Measurements from ENCODE around the gene BEGAIN. TPM values are rescaled to one million over a fixed set of nuclear protein-coding genes. Genes with fewer than 3 reads are reported as not detected.

BEGAIN gene
- polyA plus RNA-seq, 2 of the 4 experiments (the other 2 are of a cell fraction) = 1.4 to 3.7 TPM

GRCh38 chr14:100617410-100618317, 30.4 kb upstream of the BEGAIN start:
- FAIRE-seq (no peak), DNase-seq (ENCODE audit: low read depth in 1 of 2, low spot score in 1 of 2) (no peak), ATAC-seq (no peak)
- no peaks in the 10 kb centered on the region for H3K9me3 ChIP-seq
- ChIA-PET CTCF (interaction anchor here (0.7 to 5.6 kb wide), 10 partner anchors 9 to 216 kb away, joined by 3 to 26 read pairs (median 3); no protein-coding TSS in a partner anchor), POLR2A (no interaction called here)
- WGBS (ENCODE audit: missing lambda C conversion rate) = 83% methylated on average over 20 of the region's 20 CpGs
- H3K4me1 ChIP-seq = no peaks in the 10 kb centered on the region
- no peak for TF ChIP-seq CBX2 (IDR thresholded peaks at IDR 0.05; ENCODE audit: borderline replicate concordance, low read depth)
- TF ChIP-seq SMC3 (IDR thresholded peaks at IDR 0.05) = no peak
- no peak for TF ChIP-seq PBX3 (IDR thresholded peaks at IDR 0.05)
- no peak for TF ChIP-seq KDM1A (IDR thresholded peaks at IDR 0.05; ENCODE audit: low read depth)
- TF ChIP-seq RFX5 (IDR thresholded peaks at IDR 0.05) = no peak
- no peak for TF ChIP-seq FOXS1 (CRISPR knock-in tag; IDR thresholded peaks at IDR 0.05)
- TF ChIP-seq REST (IDR thresholded peaks at IDR 0.05) = no peak
- no peak for TF ChIP-seq NR3C1 (IDR thresholded peaks at IDR 0.05)
- no peak for TF ChIP-seq HEYL (CRISPR knock-in tag; IDR thresholded peaks at IDR 0.05)
- H3K4me2 ChIP-seq = no peak overlapping the region
- no peak overlapping the region for H3K27ac ChIP-seq
- no peak overlapping the region for H3K4me3 ChIP-seq

DNA sequence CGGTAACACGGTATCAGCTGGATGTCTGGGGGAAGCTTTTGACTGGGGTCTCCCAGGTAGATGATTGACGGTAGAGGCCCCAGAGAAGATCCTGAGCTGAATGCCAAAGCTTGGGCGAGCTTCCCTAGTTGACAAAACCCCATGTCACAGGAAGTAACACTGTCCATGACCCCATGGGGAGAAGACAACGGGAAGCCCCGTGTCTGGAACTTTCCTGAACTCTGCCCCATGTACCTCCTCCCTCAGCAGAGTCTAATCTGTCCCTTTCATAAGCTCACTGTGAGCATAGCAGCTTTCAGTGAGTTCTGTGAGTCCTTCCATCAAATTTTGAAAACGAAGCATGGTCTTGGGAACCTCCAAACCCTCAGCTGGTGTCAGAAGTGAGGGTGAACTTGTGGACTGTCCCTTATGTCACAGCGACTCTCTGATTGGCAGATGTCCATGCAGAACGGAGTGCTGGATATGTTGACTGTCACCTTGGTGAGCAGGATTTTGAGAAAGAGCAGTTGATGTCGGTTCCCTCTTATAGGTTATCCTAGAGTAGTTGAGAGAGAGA, 29.7 kb upstream of the BEGAIN start:
- ChIA-PET CTCF (interaction anchor here (0.5 to 5.6 kb wide), 9 partner anchors 10 to 331 kb away, joined by 3 to 26 read pairs (median 3); no protein-coding TSS in a partner anchor), POLR2A (no interaction called here)
- 57% methylated on average over 10 of the region's 10 CpGs for WGBS (ENCODE audit: missing lambda C conversion rate)
- Histone ChIP-seq H3K4me3 (no peak overlapping the region), H3K27ac (no peak overlapping the region), H3K4me2 (no peak overlapping the region), H3K4me1 (no peaks in the 10 kb centered on the region), H3K9me3 (no peaks in the 10 kb centered on the region)
- no peak for TF ChIP-seq TP53 (CRISPR knock-in tag; IDR thresholded peaks at IDR 0.05)
- TF ChIP-seq EHMT2 (IDR thresholded peaks at IDR 0.05; ENCODE audit: low read depth) = no peak
- no peak for TF ChIP-seq CBX2 (IDR thresholded peaks at IDR 0.05; ENCODE audit: borderline replicate concordance, low read depth)
- FAIRE-seq (no peak), DNase-seq (ENCODE audit: low read depth in 1 of 2, low spot score in 1 of 2) (no peak), ATAC-seq (no peak)

DNA sequence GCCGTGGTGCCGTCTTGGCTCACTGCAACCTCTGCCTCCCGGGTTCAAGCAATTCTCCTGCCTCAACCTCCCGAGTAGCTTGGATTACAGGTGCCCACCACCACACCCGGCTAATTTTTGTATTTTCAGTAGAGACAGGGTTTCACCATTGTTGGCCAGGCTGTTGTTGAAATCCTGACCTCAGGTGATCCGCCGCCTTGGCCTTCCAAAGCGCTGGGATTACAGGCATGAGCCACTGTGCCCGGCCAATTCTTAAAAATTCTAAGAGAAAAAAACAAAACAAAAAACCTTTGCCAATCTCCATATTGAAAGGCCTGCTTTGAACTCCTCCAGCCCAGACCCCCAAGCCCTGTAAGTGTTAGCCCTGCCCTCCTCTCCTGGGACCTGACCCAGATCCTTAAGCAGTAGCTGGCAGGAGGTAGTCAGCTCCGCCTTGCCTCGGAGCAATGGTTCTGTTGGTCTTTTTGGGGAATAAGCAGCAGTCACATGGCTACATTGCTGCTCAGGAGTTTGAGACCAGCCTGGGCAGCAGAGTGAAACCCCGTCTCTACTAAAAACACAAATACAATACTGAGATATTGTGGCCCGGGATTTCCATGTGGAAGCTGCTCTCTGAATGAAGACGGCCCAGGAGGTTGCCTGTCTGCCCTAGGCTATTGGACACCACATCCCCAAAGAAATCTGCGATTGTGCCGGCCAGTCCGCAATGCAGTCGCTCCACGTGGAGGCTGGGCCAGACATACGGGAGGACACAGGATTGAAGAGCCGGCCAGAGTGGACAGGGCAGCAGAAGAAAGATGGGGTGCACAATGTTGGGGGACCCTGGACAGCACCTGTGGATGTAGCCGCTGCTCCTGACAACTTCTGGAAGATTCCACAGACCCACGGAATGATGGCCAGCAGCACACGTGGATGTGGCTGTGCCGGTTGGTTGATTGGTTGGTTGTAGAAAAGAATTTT, 28.8 kb upstream of the BEGAIN start:
- H3K27ac ChIP-seq = no peak overlapping the region
- CTCF ChIA-PET = interaction anchor here (0.5 to 5.6 kb wide), 5 partner anchors 15 to 330 kb away, joined by 3 to 26 read pairs (median 3); no protein-coding TSS in a partner anchor
- H3K9me3 ChIP-seq = no peaks in the 10 kb centered on the region
- WGBS (ENCODE audit: missing lambda C conversion rate) = 83% methylated on average over 25 of the region's 25 CpGs
- H3K4me2 ChIP-seq = no peak overlapping the region
- no peak for DNase-seq (ENCODE audit: low read depth in 1 of 2, low spot score in 1 of 2)
- FAIRE-seq = no peak
- H3K4me3 ChIP-seq = no peak overlapping the region
- H3K4me1 ChIP-seq = no peaks in the 10 kb centered on the region
- POLR2A ChIA-PET = no interaction called here
- ATAC-seq = no peak
- TF ChIP-seq HEYL (CRISPR knock-in tag; IDR thresholded peaks at IDR 0.05) = no peak
- TF ChIP-seq HOXA7 (CRISPR knock-in tag; IDR thresholded peaks at IDR 0.05) = no peak
- no peak for TF ChIP-seq ESRRA (IDR thresholded peaks at IDR 0.05; ENCODE audit: borderline replicate concordance, low read length)
- TF ChIP-seq ZSCAN20 (CRISPR knock-in tag; IDR thresholded peaks at IDR 0.05) = no peak
- no peak for TF ChIP-seq HMGXB4 (CRISPR knock-in tag; IDR thresholded peaks at IDR 0.05; ENCODE audit: borderline replicate concordance)
- no peak for TF ChIP-seq SMC3 (IDR thresholded peaks at IDR 0.05)
- no peak for TF ChIP-seq POLR2A (IDR thresholded peaks at IDR 0.05; ENCODE audit: low read length)
- no peak for TF ChIP-seq RNF2 (IDR thresholded peaks at IDR 0.05; ENCODE audit: borderline replicate concordance, low read depth)
- TF ChIP-seq ZC3H11A (IDR thresholded peaks at IDR 0.05) = no peak
- TF ChIP-seq RARB (CRISPR knock-in tag; IDR thresholded peaks at IDR 0.05) = no peak
- no peak for TF ChIP-seq FOSL2 (IDR thresholded peaks at IDR 0.05)
- no peak for TF ChIP-seq FOSL2 (CRISPR knock-in tag; IDR thresholded peaks at IDR 0.05)
- TF ChIP-seq NR3C1 (IDR thresholded peaks at IDR 0.05) = no peak
- no peak for TF ChIP-seq CHD2 (IDR thresholded peaks at IDR 0.05; ENCODE audit: low read length, partially characterized antibody)
- no peak for TF ChIP-seq ATOH8 (CRISPR knock-in tag; IDR thresholded peaks at IDR 0.05; ENCODE audit: low read depth)

All from A549 (cell line).